Ovary (tissue), 9 donors: ENCODE results near the gene MAP3K7CL. TPM values are rescaled to one million over a fixed set of nuclear protein-coding genes. Genes with fewer than 3 reads are reported as not detected.

Source experiments
- DNase-seq, 5 donors: peaks; one replicate each; pipeline ENCODE4 v3.0.0-alpha.2; 2019 to 2020
- H3K27ac ChIP-seq, 2 donors: fragments of 200-600 bp; one replicate each; pipeline versions ENCODE4 v1.5.1 to v1.8.0; 2019 to 2022
- H3K27me3 ChIP-seq: fragments of 200-600 bp; one replicate; pipeline ENCODE4 v1.8.0; 2022
- H3K36me3 ChIP-seq: fragments of 200-600 bp; sonication (generic); one replicate; pipeline ENCODE4 v1.5.1; 2019
- H3K4me1 ChIP-seq: one replicate; pipeline ENCODE4 v1.8.1; 2013; ENCODE audit warnings: mild to moderate bottlenecking, moderate library complexity; ENCODE audit not compliant: insufficient read depth
- H3K4me3 ChIP-seq: fragments of 200-600 bp; sonication (generic); one replicate; pipeline ENCODE4 v1.5.1; 2017
- H3K9me3 ChIP-seq, 2 donors: fragments of 200-600 bp in 1 of 2; sonication (generic) in 1 of 2; one replicate each; pipeline versions ENCODE4 v1.5.1 to v1.8.1; 2013 to 2019; ENCODE audit warnings: mild to moderate bottlenecking in 1 of 2, moderate library complexity in 1 of 2
- CTCF ChIP-seq, 3 donors: fragments of 450-650 bp in 2 of 3; fragments of 200-600 bp in 1 of 3; IDR thresholded peaks; one replicate each; pipeline versions ENCODE4 v1.5.1 to v1.8.0; 2016 to 2022; ENCODE audit warnings: antibody characterized with exemption in 3 of 3, mild to moderate bottlenecking in 1 of 3
- EP300 ChIP-seq: sonication (generic); formaldehyde crosslinking; IDR thresholded peaks from one replicate; pipeline ENCODE4 v1.6.1; 2017; ENCODE audit warnings: antibody characterized with exemption
- POLR2A ChIP-seq: fragments of 450-650 bp; IDR thresholded peaks from one replicate; pipeline ENCODE4 v1.6.1; 2017; ENCODE audit warnings: antibody characterized with exemption, mild to moderate bottlenecking, moderate library complexity
- WGBS, 3 donors: extraction: QIAGEN DNeasy Blood & Tissue Kit in 1 of 3; methylation state at CpG; one replicate each; pipeline versions ENCODE4 v1.1.5 to v1.1.7; 2013 to 2017; 5-methylcytosine and 5-hydroxymethylcytosine counted together
- intact Hi-C, 4 donors: fragments of 100-400 bp; cut with DNase I; formaldehyde crosslinking; loops; one replicate each; pipeline versions ENCODE4 v1.11.0 to v1.15.1; 2022 to 2023
- polyA plus RNA-seq, 2 donors: library from polyadenylated mRNA; stranded (reverse); fragments of 200-250 nt in 1 of 2; fragments of 350-450 nt in 1 of 2; fragmentation: Illumina TruSeq in 1 of 2; extraction: RNeasy Lipid Tissue Mini Kit (QIAGEN cat#74804) in 1 of 2; gene quantifications; one replicate each; pipeline ENCODE4 v1.2.3, GENCODE V29; 2013 to 2014
- total RNA-seq, 7 donors: library from RNA; depleted of rRNA in 2 of 7; stranded (reverse); fragments of >200 nt in 2 of 7; fragmentation: NEBNext Ultra II Directional in 3 of 7; extraction: Animal tissue kit (Norgen Biotek cat#: 25700) in 3 of 7; gene quantifications; one replicate each; pipeline versions ENCODE4 v1.1.0 to v1.2.4, GENCODE V29; 2016 to 2023
- donor health status: DM: no; HTN: no; CAD: no; lungs with moderate emphysema.
- donor health status: DM: no; HTN: no; CAD: no.
- donor health status: Bipolar disorder and iron deficiency.
- donor health status: DM: yes; HTN: yes; CAD: no.
- donor health status: DM: no; HTN: no; CAD: no.
- donor health status: DM: yes; HTN: yes; CAD: no.

MAP3K7CL gene
- total and polyA plus RNA-seq, 9 donors, result 3.0 to 18.6 (median 6.7) TPM

GRCh38 chr21:29114765-29115500, 15.5 kb upstream of the MAP3K7CL start:
- H3K9me3 ChIP-seq, result no peaks in the 10 kb centered on the region
- H3K4me3 ChIP-seq, result no peak overlapping the region
- no peak overlapping the region for H3K27ac ChIP-seq
- no peak for DNase-seq
- WGBS, 3 donors, result 56 to 64% (median 62%) methylated on average over 5 of the region's 5 CpGs
- TF ChIP-seq POLR2A (no peak), EP300 (no peak), CTCF (IDR thresholded peaks at IDR 0.05) (no peak)
- no peaks in the 10 kb centered on the region for H3K27me3 ChIP-seq
- intact Hi-C loops, result no loop called here
- no peaks in the 10 kb centered on the region for H3K36me3 ChIP-seq
- no peaks in the 10 kb centered on the region for H3K4me1 ChIP-seq

- H3K4me3 ChIP-seq, result no peak overlapping the region
- H3K9me3 ChIP-seq, result no peaks in the 10 kb centered on the region
- H3K4me1 ChIP-seq, result no peaks in the 10 kb centered on the region
- H3K27ac ChIP-seq, result no peak overlapping the region
- WGBS, 3 donors, result 85 to 91% (median 85%) methylated on average over 8 of the region's 8 CpGs
- no peak for DNase-seq
- no peaks in the 10 kb centered on the region for H3K27me3 ChIP-seq
- no peaks in the 10 kb centered on the region for H3K36me3 ChIP-seq
- intact Hi-C loops, result no loop called here
- TF ChIP-seq CTCF (IDR thresholded peaks at IDR 0.05) (no peak), EP300 (no peak), POLR2A (no peak)
Observed at GRCh38 chr21:29115899-29116298, 14.5 kb upstream of the MAP3K7CL start.

- TF ChIP-seq POLR2A (no peak), EP300 (no peak), CTCF (IDR thresholded peaks at IDR 0.05) (no peak)
- intact Hi-C loops, result no loop called here
- WGBS, 3 donors, result 73 to 86% (median 75%) methylated on average over 3 of the region's 3 CpGs
- H3K4me3 ChIP-seq, result no peak overlapping the region
- no peaks in the 10 kb centered on the region for H3K9me3 ChIP-seq
- H3K27me3 ChIP-seq, result no peaks in the 10 kb centered on the region
- H3K36me3 ChIP-seq, result no peaks in the 10 kb centered on the region
- H3K4me1 ChIP-seq, result no peaks in the 10 kb centered on the region
- no peak overlapping the region for H3K27ac ChIP-seq
- DNase-seq, result no peak
Observed at GRCh38 chr21:29117372-29117955, 13.0 kb upstream of the MAP3K7CL start.

- no peaks in the 10 kb centered on the region for H3K9me3 ChIP-seq
- H3K36me3 ChIP-seq, result no peaks in the 10 kb centered on the region
- no peak for TF ChIP-seq POLR2A
- intact Hi-C loops, result no loop called here
- H3K4me3 ChIP-seq, result no peak overlapping the region
- H3K4me1 ChIP-seq, result no peaks in the 10 kb centered on the region
- no peak for DNase-seq
- H3K27ac ChIP-seq, result no peak overlapping the region
- 91 to 95% (median 93%) methylated on average over 1 of the region's 1 CpG for WGBS, 3 donors
- no peaks in the 10 kb centered on the region for H3K27me3 ChIP-seq
Observed at GRCh38 chr21:29121759-29122158, 8.7 kb upstream of the MAP3K7CL start.

- Histone ChIP-seq H3K27ac (no peak overlapping the region), H3K4me3 (no peak overlapping the region), H3K4me1 (no peaks in the 10 kb centered on the region), H3K9me3 (no peaks in the 10 kb centered on the region), H3K36me3 (no peaks in the 10 kb centered on the region), H3K27me3 (no peaks in the 10 kb centered on the region)
- no peak for TF ChIP-seq POLR2A
- no peak for TF ChIP-seq EP300
- no peak for DNase-seq
- intact Hi-C loops, result no loop called here
Observed at GRCh38 chr21:29124645-29125044, 5.8 kb upstream of the MAP3K7CL start.
